GM13977 (cell line): ENCODE data around the gene RBM19.

ENCODE experiments used
- DNase-seq: peaks from one replicate; pipeline ENCODE4 v3.0.0; 2012; ENCODE audit warnings: low spot score
- in situ Hi-C: fragments of 300-500 bp; cut with MboI; formaldehyde crosslinking; loops from one replicate; pipeline ENCODE4 v1.12.0; 2022; ENCODE audit warnings: low sequenced_read_pairs, low pct_unique_long_range_greater_than_20kb, mixed read lengths, inconsistent platforms; ENCODE audit not compliant: unreplicated experiment
- TF ChIP-seq, protein P1 (sequence below): IDR thresholded peaks from 2 replicates; pipeline ENCODE4 v1.5.1; 2012; ENCODE audit warnings: mild to moderate bottlenecking, control low read depth; ENCODE audit not compliant: insufficient read depth; ENCODE audit errors: extremely low read depth, missing control alignments

Gene RBM19

DNA sequence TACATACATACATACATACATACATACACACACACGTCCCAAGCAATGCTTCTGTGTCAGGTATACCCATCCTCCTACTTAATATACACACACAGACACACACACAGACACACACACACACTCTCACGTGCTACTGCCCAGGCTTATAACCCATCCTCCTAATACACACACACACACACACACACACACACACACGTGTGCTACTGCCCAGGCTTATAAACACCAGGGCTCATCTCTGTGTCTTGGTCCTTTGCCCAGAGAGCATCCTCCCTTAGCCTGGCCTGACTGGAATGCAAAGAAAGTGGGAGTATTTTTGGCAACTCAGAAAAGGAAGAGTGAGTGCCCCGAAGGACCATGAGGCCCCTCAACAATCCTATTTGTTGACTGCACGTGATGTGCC lies 129.0 kb downstream of the RBM19 start:
- in situ Hi-C loops = no loop called here
- no peak for DNase-seq
- TF ChIP-seq, protein P1, sequence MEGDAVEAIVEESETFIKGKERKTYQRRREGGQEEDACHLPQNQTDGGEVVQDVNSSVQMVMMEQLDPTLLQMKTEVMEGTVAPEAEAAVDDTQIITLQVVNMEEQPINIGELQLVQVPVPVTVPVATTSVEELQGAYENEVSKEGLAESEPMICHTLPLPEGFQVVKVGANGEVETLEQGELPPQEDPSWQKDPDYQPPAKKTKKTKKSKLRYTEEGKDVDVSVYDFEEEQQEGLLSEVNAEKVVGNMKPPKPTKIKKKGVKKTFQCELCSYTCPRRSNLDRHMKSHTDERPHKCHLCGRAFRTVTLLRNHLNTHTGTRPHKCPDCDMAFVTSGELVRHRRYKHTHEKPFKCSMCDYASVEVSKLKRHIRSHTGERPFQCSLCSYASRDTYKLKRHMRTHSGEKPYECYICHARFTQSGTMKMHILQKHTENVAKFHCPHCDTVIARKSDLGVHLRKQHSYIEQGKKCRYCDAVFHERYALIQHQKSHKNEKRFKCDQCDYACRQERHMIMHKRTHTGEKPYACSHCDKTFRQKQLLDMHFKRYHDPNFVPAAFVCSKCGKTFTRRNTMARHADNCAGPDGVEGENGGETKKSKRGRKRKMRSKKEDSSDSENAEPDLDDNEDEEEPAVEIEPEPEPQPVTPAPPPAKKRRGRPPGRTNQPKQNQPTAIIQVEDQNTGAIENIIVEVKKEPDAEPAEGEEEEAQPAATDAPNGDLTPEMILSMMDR = no peak

DNA sequence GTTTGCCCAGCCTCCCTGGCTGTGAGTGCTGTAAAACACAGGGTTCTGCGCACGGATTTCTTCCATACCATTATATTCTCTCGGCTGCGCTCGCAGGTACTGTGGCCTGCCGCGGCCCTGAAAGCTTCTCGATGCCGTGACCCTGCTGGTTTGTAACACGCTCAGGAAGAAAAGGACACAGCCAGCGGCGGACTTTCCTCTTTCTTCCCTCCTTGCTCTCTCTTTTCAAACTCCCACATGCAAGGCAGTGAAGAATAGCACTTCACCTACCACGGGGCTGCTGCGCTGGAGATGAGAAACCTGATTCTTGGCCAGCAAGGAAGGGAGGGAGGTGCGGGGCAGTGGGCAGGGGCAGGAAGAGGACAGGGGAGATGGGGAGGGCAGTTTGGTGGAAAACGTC lies 130.2 kb downstream of the RBM19 start:
- DNase-seq = no peak
- TF ChIP-seq, protein P1 = no peak
- in situ Hi-C loops = no loop called here

DNA sequence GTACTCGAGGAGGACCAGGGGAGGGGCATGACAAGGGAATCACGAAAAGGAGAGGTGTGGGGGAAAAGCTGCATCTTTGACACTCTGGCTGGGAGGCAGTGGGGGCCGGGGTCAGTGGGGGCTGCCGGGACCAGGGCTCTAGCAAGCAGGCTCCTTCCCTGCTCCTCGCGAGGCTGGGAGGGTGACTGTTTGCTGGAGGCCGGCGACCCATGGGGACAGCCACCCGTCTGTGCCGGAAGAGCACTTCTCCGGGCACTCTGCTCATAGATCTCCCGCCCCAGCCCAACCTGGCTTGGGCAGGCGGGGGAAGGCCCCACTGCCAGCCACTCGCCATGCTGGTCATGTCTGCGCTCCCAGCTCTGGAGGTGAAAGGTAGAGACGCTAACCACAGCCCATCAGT lies 130.7 kb downstream of the RBM19 start:
- DNase-seq = no peak
- in situ Hi-C loops = no loop called here

DNA sequence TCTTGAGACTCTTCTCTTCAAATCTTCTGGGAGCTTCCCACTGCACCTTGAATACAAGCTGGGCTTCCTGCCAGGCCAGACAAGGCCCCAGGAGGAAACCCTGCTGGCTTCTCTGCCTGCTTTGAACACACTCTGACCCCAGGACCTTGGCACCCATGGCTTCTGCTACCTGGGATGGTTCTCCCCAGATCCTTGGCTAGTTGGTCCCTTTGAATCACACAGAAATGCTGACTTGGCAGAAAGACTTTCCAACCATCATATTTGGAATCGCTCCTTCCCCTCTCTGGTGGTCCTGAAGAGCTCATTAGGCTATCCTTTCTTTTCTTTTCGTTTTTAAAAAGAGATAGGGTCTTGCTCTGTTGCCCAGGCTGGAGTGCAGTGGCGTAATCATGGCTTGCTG lies 132.7 kb downstream of the RBM19 start:
- in situ Hi-C loops = no loop called here
- no peak for DNase-seq
- TF ChIP-seq, protein P1 = no peak

More for the DNA sequence above, 130.7 kb downstream of the RBM19 start:
- TF ChIP-seq, protein P1 = no peak

DNA sequence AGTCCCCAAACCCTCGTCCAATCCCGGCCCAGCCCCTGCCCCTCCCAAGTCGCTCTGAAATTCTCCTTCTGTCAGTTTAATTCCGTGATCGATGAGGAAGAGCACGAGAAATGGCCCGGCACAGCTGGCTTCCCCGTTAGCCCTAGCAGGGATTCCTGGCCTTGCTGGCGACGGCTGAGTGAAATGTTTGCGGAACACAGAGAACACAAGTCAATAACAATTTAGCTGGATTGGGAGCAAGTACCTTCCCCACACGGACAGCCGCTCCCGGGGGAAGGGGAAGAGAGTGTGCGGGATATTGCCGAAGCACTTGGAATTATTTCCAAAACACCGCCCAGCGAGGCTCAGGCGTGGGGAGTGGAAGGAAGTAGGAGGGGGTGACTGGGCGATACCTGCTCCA lies 134.6 kb downstream of the RBM19 start:
- DNase-seq = no peak
- TF ChIP-seq, protein P1 = no peak
- in situ Hi-C loops = no loop called here

DNA sequence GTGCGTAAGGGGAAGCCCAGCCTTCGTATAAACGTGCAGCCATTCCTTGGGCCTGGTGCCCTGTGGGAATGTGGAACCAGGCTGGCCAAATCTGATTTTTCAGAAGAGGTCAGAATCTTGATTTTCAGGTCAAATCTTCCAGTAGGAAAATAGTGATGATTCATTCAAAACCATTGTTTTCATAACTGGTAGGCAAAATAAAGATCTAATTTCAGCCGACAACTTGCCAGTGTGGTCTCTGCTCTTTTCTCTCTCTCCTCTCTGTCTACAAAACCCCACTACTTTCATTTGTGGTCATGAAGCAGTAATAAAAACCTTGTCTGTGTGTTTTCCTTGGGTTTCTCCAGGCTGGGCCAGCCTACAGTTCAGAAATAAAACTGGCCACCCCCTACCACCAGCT lies 135.1 kb downstream of the RBM19 start:
- TF ChIP-seq, protein P1 = no peak
- in situ Hi-C loops = no loop called here
- DNase-seq = no peak

DNA sequence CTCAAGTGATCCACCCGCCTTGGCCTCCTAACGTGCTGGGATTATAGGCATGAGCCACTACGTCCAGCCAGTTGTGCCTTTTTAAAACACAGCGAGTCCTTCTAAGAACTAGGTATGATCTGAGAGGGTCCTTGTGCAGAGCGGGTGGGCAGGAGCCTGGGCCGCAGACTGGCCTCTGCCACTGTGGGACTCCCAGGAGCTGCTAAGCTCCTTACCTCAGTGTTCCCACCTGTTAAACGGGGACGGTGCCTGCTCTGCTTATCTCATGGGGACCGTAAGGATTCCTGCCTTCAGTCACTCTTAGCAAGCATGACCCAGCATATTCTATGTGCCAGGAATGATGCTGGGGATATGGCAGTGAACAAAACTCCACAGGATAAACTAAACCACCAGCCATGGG lies 136.9 kb downstream of the RBM19 start:
- in situ Hi-C loops = no loop called here
- TF ChIP-seq, protein P1 = no peak
- DNase-seq = no peak
